ENCODE results near the gene TMEM221.

- TF ChIP-seq POLR2A (IDR thresholded peaks at IDR 0.05) (no peak), CTCF (IDR thresholded peaks at IDR 0.05) (no peak), EP300 (IDR thresholded peaks at IDR 0.05) (no peak)
Observed at GRCh38 chr19:17391371-17392151, 56.9 kb downstream of the TMEM221 start.

Measured in tibial nerve (tissue), 4 donors.